GM23338 (cell line): ENCODE data around the gene KRT8.
A peak's percentile ranks its signal among the peaks of the same experiment; 100 is the strongest.

Experiments
- CTCF ChIP-seq, 2 experiments: fragments of 200-600 bp in 1 of 2; sonication (generic) in 1 of 2; conservative IDR thresholded peaks; 2 replicates each; pipeline versions ENCODE4 v1.5.1 to v1.6.1; 2016 to 2017; ENCODE audit warnings: antibody characterized with exemption in 2 of 2, low read depth in 2 of 2, mild to moderate bottlenecking in 2 of 2, moderate library complexity in 1 of 2
- EZH2 ChIP-seq: fragments of 200-600 bp; sonication (generic); IDR thresholded peaks from one replicate; pipeline ENCODE4 v1.8.0; 2017; ENCODE audit warnings: antibody characterized with exemption, mild to moderate bottlenecking, low read depth; ENCODE audit not compliant: unreplicated experiment
- REST ChIP-seq: IDR thresholded peaks from one replicate; pipeline ENCODE4 v1.6.1; 2018; ENCODE audit warnings: antibody characterized with exemption; ENCODE audit not compliant: unreplicated experiment
- STAT1 ChIP-seq: IDR thresholded peaks from one replicate; pipeline ENCODE4 v1.6.1; 2016; ENCODE audit warnings: antibody characterized with exemption; ENCODE audit not compliant: unreplicated experiment
- ZNF462 ChIP-seq: fragments of 250-450 bp; sonication (Bioruptor Pico); IDR thresholded peaks from 2 replicates; pipeline ENCODE4 v1.5.0; 2020; ENCODE audit warnings: mild to moderate bottlenecking, moderate library complexity

GRCh38 chr12:52949413-52950331, 44.8 kb upstream of the KRT8 start:
- 0 out of 4 replicates have a peak, but pooled peaks of 1 of the 2 experiments have one; percentile 7 for TF ChIP-seq CTCF (conservative IDR thresholded peaks at IDR 0.05; ENCODE audit: low read depth in 2 of 2)
- no peak for TF ChIP-seq REST
- TF ChIP-seq EZH2 = no peak
- no peak for TF ChIP-seq ZNF462
- no peak for TF ChIP-seq STAT1
